ENCODE data around the gene OPTN. TPM values are rescaled to one million over a fixed set of nuclear protein-coding genes. Genes with fewer than 3 reads are reported as not detected.

Gene OPTN
- total RNA-seq, 1 donor from 2014 or later = 33.3 TPM

GRCh38 chr10:13139676-13140075 is 39.7 kb downstream of the OPTN start:
- peaks cover 9% of the 10 kb centered on the region for H3K4me1 Mint-ChIP-seq
- no peaks in the 10 kb centered on the region for H3K27me3 Mint-ChIP-seq (ENCODE audit: low read depth)
- DNase-seq (ENCODE audit: low spot score in 2 of 2, unreplicated experiment in 2 of 2) = no peak
- no peak overlapping the region for H3K27ac Mint-ChIP-seq
- peaks cover 7% of the 10 kb centered on the region for H3K9me3 Mint-ChIP-seq
- peaks cover 21% of the 10 kb centered on the region for H3K36me3 Mint-ChIP-seq
- H3K4me3 Mint-ChIP-seq = no peak overlapping the region
- TF ChIP-seq, protein P1, sequence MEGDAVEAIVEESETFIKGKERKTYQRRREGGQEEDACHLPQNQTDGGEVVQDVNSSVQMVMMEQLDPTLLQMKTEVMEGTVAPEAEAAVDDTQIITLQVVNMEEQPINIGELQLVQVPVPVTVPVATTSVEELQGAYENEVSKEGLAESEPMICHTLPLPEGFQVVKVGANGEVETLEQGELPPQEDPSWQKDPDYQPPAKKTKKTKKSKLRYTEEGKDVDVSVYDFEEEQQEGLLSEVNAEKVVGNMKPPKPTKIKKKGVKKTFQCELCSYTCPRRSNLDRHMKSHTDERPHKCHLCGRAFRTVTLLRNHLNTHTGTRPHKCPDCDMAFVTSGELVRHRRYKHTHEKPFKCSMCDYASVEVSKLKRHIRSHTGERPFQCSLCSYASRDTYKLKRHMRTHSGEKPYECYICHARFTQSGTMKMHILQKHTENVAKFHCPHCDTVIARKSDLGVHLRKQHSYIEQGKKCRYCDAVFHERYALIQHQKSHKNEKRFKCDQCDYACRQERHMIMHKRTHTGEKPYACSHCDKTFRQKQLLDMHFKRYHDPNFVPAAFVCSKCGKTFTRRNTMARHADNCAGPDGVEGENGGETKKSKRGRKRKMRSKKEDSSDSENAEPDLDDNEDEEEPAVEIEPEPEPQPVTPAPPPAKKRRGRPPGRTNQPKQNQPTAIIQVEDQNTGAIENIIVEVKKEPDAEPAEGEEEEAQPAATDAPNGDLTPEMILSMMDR (IDR thresholded peaks at IDR 0.05; ENCODE audit: unreplicated experiment) = no peak

DNA sequence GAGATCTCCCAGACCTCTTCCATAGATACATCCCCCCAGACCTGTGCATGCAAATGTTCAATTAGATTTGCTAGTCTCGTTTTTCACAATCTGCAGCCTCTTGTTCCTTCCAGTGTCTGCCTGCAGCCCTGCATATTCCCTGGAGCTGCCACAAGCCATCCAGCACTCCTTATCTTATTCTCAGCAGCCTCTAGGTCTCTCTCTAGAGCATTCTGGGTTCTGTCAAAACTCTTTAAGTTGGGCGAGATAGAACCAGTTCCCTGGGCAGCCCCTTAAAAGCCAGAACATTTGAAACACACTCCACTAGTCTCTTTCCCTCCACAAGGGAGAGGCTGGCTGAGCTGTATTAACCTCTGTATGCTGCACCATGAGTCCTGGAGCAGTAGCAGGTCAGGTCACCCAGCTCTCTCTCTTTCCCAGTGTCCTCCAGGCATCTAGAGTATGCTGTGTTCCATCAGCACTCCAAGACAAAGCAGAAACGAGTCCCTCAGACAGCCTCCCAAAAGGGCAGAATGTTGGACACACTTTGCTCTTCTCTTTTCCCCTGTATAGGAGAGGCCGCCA is 40.7 kb downstream of the OPTN start:
- Mint-ChIP-seq H3K4me3 (no peak overlapping the region), H3K36me3 (peaks cover 23% of the 10 kb centered on the region), H3K4me1 (peaks cover 9% of the 10 kb centered on the region), H3K27me3 (ENCODE audit: low read depth) (no peaks in the 10 kb centered on the region), H3K27ac (no peak overlapping the region), H3K9me3 (peaks cover 14% of the 10 kb centered on the region)
- TF ChIP-seq, protein P1 (IDR thresholded peaks at IDR 0.05; ENCODE audit: unreplicated experiment) = no peak
- DNase-seq (ENCODE audit: low spot score in 2 of 2, unreplicated experiment in 2 of 2) = no peak

DNA sequence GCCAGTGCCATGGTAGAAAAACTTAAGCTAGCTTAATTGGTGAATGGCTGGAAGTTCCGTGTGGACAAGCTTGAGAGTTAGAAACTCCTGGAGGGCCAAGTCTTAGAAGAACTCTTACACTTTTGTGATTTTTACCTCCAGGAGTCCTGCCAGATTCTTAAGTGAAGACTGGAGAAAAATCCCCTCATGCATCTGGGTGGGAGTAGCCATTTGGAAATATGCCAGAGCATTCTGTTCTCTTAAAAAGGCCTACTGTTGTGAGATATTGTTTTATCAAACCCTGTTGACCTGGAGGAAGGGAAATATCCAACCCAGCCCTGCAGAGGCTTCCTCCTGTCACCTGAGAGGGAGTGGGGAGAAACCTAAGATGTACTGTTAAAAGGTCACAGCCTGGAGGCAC is 43.8 kb downstream of the OPTN start:
- Mint-ChIP-seq H3K9me3 (peaks cover 33% of the 10 kb centered on the region), H3K4me3 (no peak overlapping the region), H3K4me1 (peaks cover 8% of the 10 kb centered on the region), H3K36me3 (peaks cover 17% of the 10 kb centered on the region), H3K27ac (peak overlapping the region; percentile 33), H3K27me3 (ENCODE audit: low read depth) (no peaks in the 10 kb centered on the region)
- no peak for DNase-seq (ENCODE audit: low spot score in 2 of 2, unreplicated experiment in 2 of 2)
- TF ChIP-seq, protein P1 (IDR thresholded peaks at IDR 0.05; ENCODE audit: unreplicated experiment) = no peak

DNA sequence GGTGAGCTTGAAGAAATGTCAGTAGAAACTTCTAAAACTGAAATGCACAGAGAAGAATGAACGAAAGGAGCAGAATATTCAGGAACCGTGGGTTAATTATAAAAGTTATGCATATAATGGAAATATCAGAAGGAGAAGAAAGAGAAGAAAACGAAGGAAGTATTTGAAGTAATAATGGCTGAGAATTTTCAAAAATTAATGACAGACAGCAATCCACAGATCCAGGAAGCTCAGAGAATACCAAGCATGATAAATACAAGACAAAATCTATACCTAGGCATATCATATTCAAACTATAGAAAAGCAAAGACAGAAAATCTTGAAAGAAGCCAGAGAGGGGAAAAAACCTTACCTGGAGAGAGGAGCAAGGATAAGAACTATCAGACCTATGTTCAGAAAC is 44.9 kb downstream of the OPTN start:
- H3K4me3 Mint-ChIP-seq = no peak overlapping the region
- TF ChIP-seq, protein P1 (IDR thresholded peaks at IDR 0.05; ENCODE audit: unreplicated experiment) = no peak
- no peaks in the 10 kb centered on the region for H3K27me3 Mint-ChIP-seq (ENCODE audit: low read depth)
- DNase-seq (ENCODE audit: low spot score in 2 of 2, unreplicated experiment in 2 of 2) = no peak
- peaks cover 5% of the 10 kb centered on the region for H3K4me1 Mint-ChIP-seq
- no peak overlapping the region for H3K27ac Mint-ChIP-seq
- peaks cover 40% of the 10 kb centered on the region for H3K9me3 Mint-ChIP-seq
- H3K36me3 Mint-ChIP-seq = peaks cover 17% of the 10 kb centered on the region

- H3K36me3 Mint-ChIP-seq = peaks cover 24% of the 10 kb centered on the region
- H3K27ac Mint-ChIP-seq = no peak overlapping the region
- H3K9me3 Mint-ChIP-seq = peaks cover 52% of the 10 kb centered on the region
- no peak overlapping the region for H3K4me3 Mint-ChIP-seq
- H3K27me3 Mint-ChIP-seq (ENCODE audit: low read depth) = no peaks in the 10 kb centered on the region
- TF ChIP-seq, protein P1 (IDR thresholded peaks at IDR 0.05; ENCODE audit: unreplicated experiment) = no peak
- no peak for DNase-seq (ENCODE audit: low spot score in 2 of 2, unreplicated experiment in 2 of 2)
- peaks cover 5% of the 10 kb centered on the region for H3K4me1 Mint-ChIP-seq
Observed at GRCh38 chr10:13146379-13146778, 46.4 kb downstream of the OPTN start.

DNA sequence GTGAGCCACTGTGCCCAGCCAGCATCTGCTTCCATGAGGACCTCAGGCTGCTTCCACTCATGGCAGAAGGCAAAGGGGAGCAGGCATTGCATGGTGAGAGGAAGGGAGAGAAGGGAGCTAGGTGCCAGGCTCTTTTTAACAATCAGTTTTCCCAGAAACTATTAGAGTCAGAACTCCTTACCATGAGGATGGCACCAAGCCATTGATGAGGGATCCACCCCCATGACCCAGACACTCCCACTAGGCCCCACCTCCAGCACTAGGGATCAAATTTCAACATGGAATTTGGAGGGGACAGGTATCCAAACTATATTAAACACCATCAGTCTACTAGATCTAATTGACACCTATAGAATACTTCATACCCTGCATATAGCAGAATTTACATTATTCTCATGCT is 47.2 kb downstream of the OPTN start:
- DNase-seq (ENCODE audit: low spot score in 2 of 2, unreplicated experiment in 2 of 2) = no peak
- Mint-ChIP-seq H3K4me1 (peaks cover 5% of the 10 kb centered on the region), H3K9me3 (peaks cover 52% of the 10 kb centered on the region), H3K27me3 (ENCODE audit: low read depth) (no peaks in the 10 kb centered on the region), H3K36me3 (peaks cover 24% of the 10 kb centered on the region), H3K4me3 (no peak overlapping the region), H3K27ac (no peak overlapping the region)
- TF ChIP-seq, protein P1 (IDR thresholded peaks at IDR 0.05; ENCODE audit: unreplicated experiment) = no peak

Measured in mesothelial cell of epicardium (in vitro differentiated cells).